Fibroblast of villous mesenchyme (primary cell): Measurements from ENCODE around the gene NRXN3. TPM values are rescaled to one million over a fixed set of nuclear protein-coding genes. Genes with fewer than 3 reads are reported as not detected.
A peak's percentile ranks its signal among the peaks of the same experiment; 100 is the strongest.

Source experiments
- DNase-seq: peaks from one replicate; pipeline ENCODE4 v3.0.0-alpha.2; 2010; ENCODE audit warnings: low read depth
- H3K4me3 ChIP-seq: 2 replicates; pipeline ENCODE4 v1.5.1; 2011; ENCODE audit warnings: low read depth, mild to moderate bottlenecking, low read length
- CTCF ChIP-seq: IDR thresholded peaks from 2 replicates; pipeline ENCODE4 v1.5.1; 2012; ENCODE audit warnings: low read depth, mild to moderate bottlenecking, low read length; ENCODE audit not compliant: insufficient read depth
- total RNA-seq: library from RNA; depleted of rRNA; stranded (reverse); fragments of >200 nt; gene quantifications from 2 replicates; pipeline ENCODE4 v1.2.3, GENCODE V29; 2012

The NRXN3 gene
- total RNA-seq, 1 donor, result 7.3 TPM

GRCh38 chr14:79658221-79658620 lies 1488.0 kb downstream of the NRXN3 start:
- no peak overlapping the region for H3K4me3 ChIP-seq
- no peak for DNase-seq
- no peak for TF ChIP-seq CTCF

GRCh38 chr14:79658769-79659168 lies 1488.6 kb downstream of the NRXN3 start:
- H3K4me3 ChIP-seq, result no peak overlapping the region
- no peak for DNase-seq
- TF ChIP-seq CTCF, result no peak

- DNase-seq, result peak; percentile 1
- TF ChIP-seq CTCF, result no peak
- no peak overlapping the region for H3K4me3 ChIP-seq
These were observed 1490.1 kb downstream of the NRXN3 start for GRCh38 chr14:79660053-79660939.

- no peak overlapping the region for H3K4me3 ChIP-seq
- no peak for TF ChIP-seq CTCF
- peak; percentile 1 for DNase-seq
These were observed 1491.6 kb downstream of the NRXN3 start for GRCh38 chr14:79661752-79662151.

- no peak overlapping the region for H3K4me3 ChIP-seq
- DNase-seq, result no peak
- no peak for TF ChIP-seq CTCF
These were observed 1493.3 kb downstream of the NRXN3 start for GRCh38 chr14:79663453-79663852.

- TF ChIP-seq CTCF, result no peak
- H3K4me3 ChIP-seq, result no peak overlapping the region
- DNase-seq, result no peak
These were observed 1495.4 kb downstream of the NRXN3 start for GRCh38 chr14:79665556-79665955.

GRCh38 chr14:79668951-79669350 lies 1498.8 kb downstream of the NRXN3 start:
- H3K4me3 ChIP-seq, result no peak overlapping the region
- no peak for TF ChIP-seq CTCF

More at GRCh38 chr14:79668951-79669350, 1498.8 kb downstream of the NRXN3 start:
- DNase-seq, result no peak
